MM.1S (cell line): ENCODE measurements around the gene PROK1.

Experiments
- EZH2 ChIP-seq: fragments of 300-600 bp; sonication (generic); optimal IDR thresholded peaks from 2 replicates; pipeline ENCODE3; 2017; ENCODE audit warnings: low read depth, mild to moderate bottlenecking, antibody characterized with exemption, low read length, mixed read lengths
- EZH2phosphoT487 ChIP-seq: fragments of 300-600 bp; sonication (generic); IDR thresholded peaks from 2 replicates; pipeline ENCODE4 v1.6.1; 2018; ENCODE audit warnings: antibody characterized with exemption, low read length
- TF ChIP-seq, protein P1 (sequence below): fragments of 300-600 bp; sonication (generic); IDR thresholded peaks from 2 replicates; pipeline ENCODE4 v1.5.1; 2016; ENCODE audit warnings: antibody characterized with exemption, low read length, mixed read lengths

DNA sequence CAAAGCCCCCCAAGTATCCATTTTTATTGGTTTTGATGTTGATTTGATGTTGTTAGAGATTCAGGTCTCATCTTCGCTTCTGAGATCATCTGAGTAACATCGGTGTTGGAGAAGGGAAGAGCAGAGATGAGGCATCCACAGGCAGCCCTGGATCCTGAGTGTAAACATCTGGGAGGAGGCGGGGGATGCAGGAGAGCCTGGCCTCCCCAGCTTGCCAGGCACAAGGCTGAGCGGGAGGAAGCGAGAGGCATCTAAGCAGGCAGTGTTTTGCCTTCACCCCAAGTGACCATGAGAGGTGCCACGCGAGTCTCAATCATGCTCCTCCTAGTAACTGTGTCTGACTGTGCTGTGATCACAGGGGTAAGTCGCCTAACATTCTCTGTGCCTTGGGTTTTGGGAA is at the start of gene PROK1:
- TF ChIP-seq, protein P1, sequence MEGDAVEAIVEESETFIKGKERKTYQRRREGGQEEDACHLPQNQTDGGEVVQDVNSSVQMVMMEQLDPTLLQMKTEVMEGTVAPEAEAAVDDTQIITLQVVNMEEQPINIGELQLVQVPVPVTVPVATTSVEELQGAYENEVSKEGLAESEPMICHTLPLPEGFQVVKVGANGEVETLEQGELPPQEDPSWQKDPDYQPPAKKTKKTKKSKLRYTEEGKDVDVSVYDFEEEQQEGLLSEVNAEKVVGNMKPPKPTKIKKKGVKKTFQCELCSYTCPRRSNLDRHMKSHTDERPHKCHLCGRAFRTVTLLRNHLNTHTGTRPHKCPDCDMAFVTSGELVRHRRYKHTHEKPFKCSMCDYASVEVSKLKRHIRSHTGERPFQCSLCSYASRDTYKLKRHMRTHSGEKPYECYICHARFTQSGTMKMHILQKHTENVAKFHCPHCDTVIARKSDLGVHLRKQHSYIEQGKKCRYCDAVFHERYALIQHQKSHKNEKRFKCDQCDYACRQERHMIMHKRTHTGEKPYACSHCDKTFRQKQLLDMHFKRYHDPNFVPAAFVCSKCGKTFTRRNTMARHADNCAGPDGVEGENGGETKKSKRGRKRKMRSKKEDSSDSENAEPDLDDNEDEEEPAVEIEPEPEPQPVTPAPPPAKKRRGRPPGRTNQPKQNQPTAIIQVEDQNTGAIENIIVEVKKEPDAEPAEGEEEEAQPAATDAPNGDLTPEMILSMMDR: no peak
- no peak for TF ChIP-seq EZH2
- no peak for TF ChIP-seq EZH2phosphoT487
